K562 (cell line): Measurements from ENCODE around the gene FN3KRP. TPM values are rescaled to one million over a fixed set of nuclear protein-coding genes. Genes with fewer than 3 reads are reported as not detected.
A peak's percentile ranks its signal among the peaks of the same experiment; 100 is the strongest.

Experiments used
- CBX5 ChIP-seq: IDR thresholded peaks from 2 replicates; pipeline ENCODE4 v1.6.1; 2014; ENCODE audit warnings: low read depth, borderline replicate concordance
- KAT7 ChIP-seq: sonication (generic); formaldehyde crosslinking; IDR thresholded peaks from 2 replicates; pipeline ENCODE4 v1.8.0; 2022; ENCODE audit warnings: missing genetic modification reagents, mild to moderate bottlenecking, borderline replicate concordance
- MAZ ChIP-seq, 2 experiments: fragments of 450-650 bp in 1 of 2; sonication (generic) in 1 of 2; formaldehyde crosslinking; IDR thresholded peaks in 1 of 2; conservative IDR thresholded peaks in 1 of 2; 2 replicates each; pipeline versions ENCODE4 v1.4.0 to v1.5.0; 2020; ENCODE audit warnings: mild to moderate bottlenecking in 1 of 2, missing genetic modification reagents in 1 of 2
- NCOR1 ChIP-seq: fragments of 450-650 bp; IDR thresholded peaks from 2 replicates; pipeline ENCODE4 v1.6.1; 2016; ENCODE audit warnings: mild to moderate bottlenecking, moderate library complexity
- TOE1 ChIP-seq, 2 experiments: fragments of 450-650 bp in 1 of 2; sonication (generic) in 1 of 2; formaldehyde crosslinking in 1 of 2; IDR thresholded peaks; 2 replicates each; pipeline versions ENCODE4 v1.7.1 to v1.8.0; 2016 to 2022; ENCODE audit warnings: borderline replicate concordance in 2 of 2, mild to moderate bottlenecking in 2 of 2, antibody characterized with exemption in 1 of 2, inconsistent platforms in 1 of 2, low read depth in 1 of 2, missing genetic modification reagents in 1 of 2, moderate library complexity in 1 of 2
- polyA plus RNA-seq, 8 experiments: library from polyadenylated mRNA; depleted of rRNA in 4 of 8; stranded (reverse) in 5 of 8; unstranded in 3 of 8; fragments of >200 nt; fragmentation: Nextera tagmentation in 2 of 8; fragmentation: Illumina TruSeq in 1 of 8; extraction: Ambion mirVana in 2 of 8; extraction: Trizol in 1 of 8; gene quantifications; 2 replicates each; pipeline versions ENCODE4 v1.2.1 to v1.2.3, GENCODE V29; 2011 to 2014; ENCODE audit warnings: inconsistent platforms in 1 of 8, missing spikeins in 1 of 8
- total RNA-seq, 7 experiments: library from RNA; depleted of rRNA in 6 of 7; stranded (reverse); fragments of >200 nt in 6 of 7; fragmentation: Illumina TruSeq in 2 of 7; extraction: Trizol in 2 of 7; gene quantifications; 2 replicates each; pipeline versions ENCODE4 v1.2.1 to v1.2.3, GENCODE V29; 2011 to 2021; ENCODE audit warnings: low replicate concordance in 1 of 7
- TF ChIP-seq, protein P1 (sequence below), 2 experiments: fragments of 200-800 bp in 1 of 2; sonication (Bioruptor generic) in 1 of 2; sonication (generic) in 1 of 2; formaldehyde crosslinking in 1 of 2; IDR thresholded peaks in 1 of 2; conservative IDR thresholded peaks in 1 of 2; 2 replicates each; pipeline versions ENCODE4 v1.5.0 to v1.6.1; 2016 to 2020; ENCODE audit warnings: missing compliant biosample characterization in 1 of 2, missing genetic modification characterization in 1 of 2, missing genetic modification reagents in 1 of 2
- TF ChIP-seq, protein P2 (sequence below): fragments of 450-650 bp; IDR thresholded peaks from 2 replicates; pipeline ENCODE4 v1.6.1; 2016; ENCODE audit warnings: antibody characterized with exemption
- TF ChIP-seq, protein P3 (sequence below): fragments of 450-650 bp; IDR thresholded peaks from 2 replicates; pipeline ENCODE4 v1.6.1; 2016; ENCODE audit warnings: mild to moderate bottlenecking, moderate library complexity
- TF ChIP-seq, protein P4 (sequence below): IDR thresholded peaks from 2 replicates; pipeline ENCODE4 v1.6.1; 2011; ENCODE audit not compliant: insufficient read length; ENCODE audit errors: extremely low read depth

Gene FN3KRP
- total and polyA plus RNA-seq, 9 of the 15 experiments (the other 6 are each of a cell fraction or from before 2014, with no cell fraction given): 2.0 to 32.1 (median 24.9) TPM

DNA sequence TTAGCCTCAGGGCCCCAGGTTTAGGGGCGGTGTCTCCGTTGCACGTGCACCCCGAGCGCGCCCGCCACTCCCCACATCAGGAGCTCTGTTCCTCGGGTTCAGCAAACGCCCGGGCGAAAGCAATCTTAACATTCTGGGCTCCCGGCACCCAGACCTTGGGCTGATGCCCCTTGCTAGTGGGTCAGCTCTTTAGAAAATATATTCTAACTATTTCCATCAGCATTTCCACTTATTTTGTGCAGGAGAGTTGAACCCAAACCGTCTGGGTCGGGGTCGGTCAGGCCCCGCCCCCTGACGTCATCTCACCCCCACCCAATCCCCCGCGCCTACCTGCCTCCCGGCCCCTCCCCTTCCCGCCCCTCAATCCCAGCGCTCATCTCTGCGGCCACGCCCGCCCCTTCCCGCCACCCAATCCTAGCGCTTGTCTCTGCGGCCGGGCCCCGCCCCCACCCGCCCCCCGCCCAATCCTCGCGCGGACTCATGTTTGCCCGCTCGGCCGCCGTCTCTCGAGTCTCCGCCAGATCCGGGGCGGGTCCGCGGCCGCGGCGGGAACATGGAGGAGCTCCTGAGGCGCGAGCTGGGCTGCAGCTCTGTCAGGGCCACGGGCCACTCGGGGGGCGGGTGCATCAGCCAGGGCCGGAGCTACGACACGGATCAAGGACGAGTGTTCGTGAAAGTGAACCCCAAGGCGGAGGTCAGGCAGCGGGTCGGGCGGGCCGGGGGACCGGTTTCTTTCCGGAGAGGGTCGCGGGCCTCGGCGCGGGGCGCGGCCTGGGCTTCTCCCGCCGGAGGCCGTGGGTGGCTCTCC, at the start of gene FN3KRP (continued):
- TF ChIP-seq, protein P1, sequence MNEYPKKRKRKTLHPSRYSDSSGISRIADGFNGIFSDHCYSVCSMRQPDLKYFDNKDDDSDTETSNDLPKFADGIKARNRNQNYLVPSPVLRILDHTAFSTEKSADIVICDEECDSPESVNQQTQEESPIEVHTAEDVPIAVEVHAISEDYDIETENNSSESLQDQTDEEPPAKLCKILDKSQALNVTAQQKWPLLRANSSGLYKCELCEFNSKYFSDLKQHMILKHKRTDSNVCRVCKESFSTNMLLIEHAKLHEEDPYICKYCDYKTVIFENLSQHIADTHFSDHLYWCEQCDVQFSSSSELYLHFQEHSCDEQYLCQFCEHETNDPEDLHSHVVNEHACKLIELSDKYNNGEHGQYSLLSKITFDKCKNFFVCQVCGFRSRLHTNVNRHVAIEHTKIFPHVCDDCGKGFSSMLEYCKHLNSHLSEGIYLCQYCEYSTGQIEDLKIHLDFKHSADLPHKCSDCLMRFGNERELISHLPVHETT (CRISPR knock-in tag; conservative IDR thresholded peaks at IDR 0.05 in 1 of 2, IDR thresholded peaks at IDR 0.05 in 1 of 2): peak in 1 of 2 experiments; percentile 62; a peak in 2 of 4 replicates
- peak; percentile 38; the same call in 1 of the 2 replicates for TF ChIP-seq KAT7 (CRISPR knock-in tag)
- no peak for TF ChIP-seq TOE1 (IDR thresholded peaks at IDR 0.05; ENCODE audit: borderline replicate concordance)
- no peak for TF ChIP-seq TOE1 (CRISPR knock-in tag; IDR thresholded peaks at IDR 0.05; ENCODE audit: borderline replicate concordance, low read depth)
- TF ChIP-seq, protein P2, sequence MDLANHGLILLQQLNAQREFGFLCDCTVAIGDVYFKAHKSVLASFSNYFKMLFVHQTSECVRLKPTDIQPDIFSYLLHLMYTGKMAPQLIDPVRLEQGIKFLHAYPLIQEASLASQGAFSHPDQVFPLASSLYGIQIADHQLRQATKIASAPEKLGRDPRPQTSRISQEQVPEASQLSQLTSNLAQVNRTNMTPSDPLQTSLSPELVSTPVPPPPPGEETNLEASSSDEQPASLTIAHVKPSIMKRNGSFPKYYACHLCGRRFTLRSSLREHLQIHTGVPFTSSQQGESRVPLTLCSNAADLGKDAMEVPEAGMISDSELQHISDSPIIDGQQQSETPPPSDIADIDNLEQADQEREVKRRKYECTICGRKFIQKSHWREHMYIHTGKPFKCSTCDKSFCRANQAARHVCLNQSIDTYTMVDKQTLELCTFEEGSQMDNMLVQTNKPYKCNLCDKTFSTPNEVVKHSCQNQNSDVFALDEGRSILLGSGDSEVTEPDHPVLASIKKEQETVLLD: no peak
- TF ChIP-seq, protein P3, sequence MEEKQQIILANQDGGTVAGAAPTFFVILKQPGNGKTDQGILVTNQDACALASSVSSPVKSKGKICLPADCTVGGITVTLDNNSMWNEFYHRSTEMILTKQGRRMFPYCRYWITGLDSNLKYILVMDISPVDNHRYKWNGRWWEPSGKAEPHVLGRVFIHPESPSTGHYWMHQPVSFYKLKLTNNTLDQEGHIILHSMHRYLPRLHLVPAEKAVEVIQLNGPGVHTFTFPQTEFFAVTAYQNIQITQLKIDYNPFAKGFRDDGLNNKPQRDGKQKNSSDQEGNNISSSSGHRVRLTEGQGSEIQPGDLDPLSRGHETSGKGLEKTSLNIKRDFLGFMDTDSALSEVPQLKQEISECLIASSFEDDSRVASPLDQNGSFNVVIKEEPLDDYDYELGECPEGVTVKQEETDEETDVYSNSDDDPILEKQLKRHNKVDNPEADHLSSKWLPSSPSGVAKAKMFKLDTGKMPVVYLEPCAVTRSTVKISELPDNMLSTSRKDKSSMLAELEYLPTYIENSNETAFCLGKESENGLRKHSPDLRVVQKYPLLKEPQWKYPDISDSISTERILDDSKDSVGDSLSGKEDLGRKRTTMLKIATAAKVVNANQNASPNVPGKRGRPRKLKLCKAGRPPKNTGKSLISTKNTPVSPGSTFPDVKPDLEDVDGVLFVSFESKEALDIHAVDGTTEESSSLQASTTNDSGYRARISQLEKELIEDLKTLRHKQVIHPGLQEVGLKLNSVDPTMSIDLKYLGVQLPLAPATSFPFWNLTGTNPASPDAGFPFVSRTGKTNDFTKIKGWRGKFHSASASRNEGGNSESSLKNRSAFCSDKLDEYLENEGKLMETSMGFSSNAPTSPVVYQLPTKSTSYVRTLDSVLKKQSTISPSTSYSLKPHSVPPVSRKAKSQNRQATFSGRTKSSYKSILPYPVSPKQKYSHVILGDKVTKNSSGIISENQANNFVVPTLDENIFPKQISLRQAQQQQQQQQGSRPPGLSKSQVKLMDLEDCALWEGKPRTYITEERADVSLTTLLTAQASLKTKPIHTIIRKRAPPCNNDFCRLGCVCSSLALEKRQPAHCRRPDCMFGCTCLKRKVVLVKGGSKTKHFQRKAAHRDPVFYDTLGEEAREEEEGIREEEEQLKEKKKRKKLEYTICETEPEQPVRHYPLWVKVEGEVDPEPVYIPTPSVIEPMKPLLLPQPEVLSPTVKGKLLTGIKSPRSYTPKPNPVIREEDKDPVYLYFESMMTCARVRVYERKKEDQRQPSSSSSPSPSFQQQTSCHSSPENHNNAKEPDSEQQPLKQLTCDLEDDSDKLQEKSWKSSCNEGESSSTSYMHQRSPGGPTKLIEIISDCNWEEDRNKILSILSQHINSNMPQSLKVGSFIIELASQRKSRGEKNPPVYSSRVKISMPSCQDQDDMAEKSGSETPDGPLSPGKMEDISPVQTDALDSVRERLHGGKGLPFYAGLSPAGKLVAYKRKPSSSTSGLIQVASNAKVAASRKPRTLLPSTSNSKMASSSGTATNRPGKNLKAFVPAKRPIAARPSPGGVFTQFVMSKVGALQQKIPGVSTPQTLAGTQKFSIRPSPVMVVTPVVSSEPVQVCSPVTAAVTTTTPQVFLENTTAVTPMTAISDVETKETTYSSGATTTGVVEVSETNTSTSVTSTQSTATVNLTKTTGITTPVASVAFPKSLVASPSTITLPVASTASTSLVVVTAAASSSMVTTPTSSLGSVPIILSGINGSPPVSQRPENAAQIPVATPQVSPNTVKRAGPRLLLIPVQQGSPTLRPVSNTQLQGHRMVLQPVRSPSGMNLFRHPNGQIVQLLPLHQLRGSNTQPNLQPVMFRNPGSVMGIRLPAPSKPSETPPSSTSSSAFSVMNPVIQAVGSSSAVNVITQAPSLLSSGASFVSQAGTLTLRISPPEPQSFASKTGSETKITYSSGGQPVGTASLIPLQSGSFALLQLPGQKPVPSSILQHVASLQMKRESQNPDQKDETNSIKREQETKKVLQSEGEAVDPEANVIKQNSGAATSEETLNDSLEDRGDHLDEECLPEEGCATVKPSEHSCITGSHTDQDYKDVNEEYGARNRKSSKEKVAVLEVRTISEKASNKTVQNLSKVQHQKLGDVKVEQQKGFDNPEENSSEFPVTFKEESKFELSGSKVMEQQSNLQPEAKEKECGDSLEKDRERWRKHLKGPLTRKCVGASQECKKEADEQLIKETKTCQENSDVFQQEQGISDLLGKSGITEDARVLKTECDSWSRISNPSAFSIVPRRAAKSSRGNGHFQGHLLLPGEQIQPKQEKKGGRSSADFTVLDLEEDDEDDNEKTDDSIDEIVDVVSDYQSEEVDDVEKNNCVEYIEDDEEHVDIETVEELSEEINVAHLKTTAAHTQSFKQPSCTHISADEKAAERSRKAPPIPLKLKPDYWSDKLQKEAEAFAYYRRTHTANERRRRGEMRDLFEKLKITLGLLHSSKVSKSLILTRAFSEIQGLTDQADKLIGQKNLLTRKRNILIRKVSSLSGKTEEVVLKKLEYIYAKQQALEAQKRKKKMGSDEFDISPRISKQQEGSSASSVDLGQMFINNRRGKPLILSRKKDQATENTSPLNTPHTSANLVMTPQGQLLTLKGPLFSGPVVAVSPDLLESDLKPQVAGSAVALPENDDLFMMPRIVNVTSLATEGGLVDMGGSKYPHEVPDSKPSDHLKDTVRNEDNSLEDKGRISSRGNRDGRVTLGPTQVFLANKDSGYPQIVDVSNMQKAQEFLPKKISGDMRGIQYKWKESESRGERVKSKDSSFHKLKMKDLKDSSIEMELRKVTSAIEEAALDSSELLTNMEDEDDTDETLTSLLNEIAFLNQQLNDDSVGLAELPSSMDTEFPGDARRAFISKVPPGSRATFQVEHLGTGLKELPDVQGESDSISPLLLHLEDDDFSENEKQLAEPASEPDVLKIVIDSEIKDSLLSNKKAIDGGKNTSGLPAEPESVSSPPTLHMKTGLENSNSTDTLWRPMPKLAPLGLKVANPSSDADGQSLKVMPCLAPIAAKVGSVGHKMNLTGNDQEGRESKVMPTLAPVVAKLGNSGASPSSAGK: 0 out of 2 replicates have a peak, but pooled peaks have one; percentile 66
- TF ChIP-seq, protein P4, sequence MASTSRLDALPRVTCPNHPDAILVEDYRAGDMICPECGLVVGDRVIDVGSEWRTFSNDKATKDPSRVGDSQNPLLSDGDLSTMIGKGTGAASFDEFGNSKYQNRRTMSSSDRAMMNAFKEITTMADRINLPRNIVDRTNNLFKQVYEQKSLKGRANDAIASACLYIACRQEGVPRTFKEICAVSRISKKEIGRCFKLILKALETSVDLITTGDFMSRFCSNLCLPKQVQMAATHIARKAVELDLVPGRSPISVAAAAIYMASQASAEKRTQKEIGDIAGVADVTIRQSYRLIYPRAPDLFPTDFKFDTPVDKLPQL: no peak
- 0 out of 4 replicates have a peak, but pooled peaks of 1 of the 2 experiments have one; percentile 16 for TF ChIP-seq MAZ (CRISPR knock-in tag; conservative IDR thresholded peaks at IDR 0.05 in 1 of 2, IDR thresholded peaks at IDR 0.05 in 1 of 2)
- TF ChIP-seq NCOR1: no peak
- no peak for TF ChIP-seq CBX5
